ENCODE results near the gene TNFRSF4. TPM values are rescaled to one million over a fixed set of nuclear protein-coding genes. Genes with fewer than 3 reads are reported as not detected.
"Not testable (repeated sequence)": the region's sequence is repeated elsewhere in the genome, so short reads cannot be mapped to it uniquely, and the experiment has no call there.

Gene TNFRSF4
- total and polyA plus RNA-seq, 10 donors = 6.6 to 23.4 (median 13.6) TPM

DNA sequence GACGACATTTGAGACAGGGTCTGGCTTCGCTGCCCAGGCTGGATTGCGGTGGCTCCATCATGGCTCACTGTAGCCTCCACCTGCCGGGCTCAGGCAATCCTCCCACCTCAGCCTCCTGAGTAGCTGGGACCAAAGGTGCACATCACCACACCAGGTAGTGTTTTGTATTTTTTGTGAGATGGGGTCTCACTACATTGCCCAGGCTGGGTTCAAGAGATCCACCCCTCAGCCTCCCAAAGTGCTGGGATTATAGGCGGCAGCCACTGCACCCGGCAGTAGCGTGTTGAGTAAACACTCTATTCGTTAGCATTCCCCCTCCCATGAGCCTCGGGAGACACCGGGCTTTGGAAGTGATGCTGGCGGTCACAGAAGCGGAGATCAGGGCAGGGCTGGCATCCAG is 39.4 kb upstream of the TNFRSF4 start:
- intact Hi-C loops (cut with DNase I; ENCODE audit: low total_unique reads) = no loop called here
- H3K36me3 ChIP-seq = peaks cover 0 to 70% (median 50%) of the 10 kb centered on the region in 6 donors
- no peak for DNase-seq

DNA sequence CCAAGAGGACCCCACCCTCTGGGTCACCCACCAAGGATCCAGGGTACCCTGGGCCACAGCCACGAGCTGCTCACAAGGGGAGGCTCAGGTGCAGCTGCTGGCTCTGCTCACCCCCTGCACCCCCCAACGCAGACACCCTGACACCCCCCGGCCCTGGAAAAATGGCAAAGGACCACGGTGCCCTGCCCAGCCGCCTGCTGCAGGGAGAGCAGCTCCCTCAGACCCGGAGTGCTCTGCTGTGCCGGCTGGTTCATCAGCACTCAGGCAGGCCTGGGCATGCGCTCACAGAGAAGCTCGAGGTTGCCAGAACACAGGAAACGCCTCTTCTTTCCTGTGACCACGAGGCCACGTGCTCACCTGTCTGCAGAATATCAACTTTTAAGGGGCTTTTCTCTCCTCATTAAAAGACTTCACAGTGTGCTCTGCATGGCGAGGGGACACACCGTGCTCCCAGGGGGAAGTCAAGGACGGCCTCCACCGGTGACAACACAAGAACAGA is 36.9 kb upstream of the TNFRSF4 start:
- peak; percentile 91 for DNase-seq
- Histone ChIP-seq H3K27ac (peak overlapping the region in 7 of 8 donors; percentile 7 to 76 (median 46)), H3K4me3 (no peak overlapping the region), H3K27me3 (replicated peaks in 1 of 7) (peaks cover 0 to 24% (median 20%) of the 10 kb centered on the region in 7 donors), H3K4me1 (peaks cover 3 to 44% (median 22%) of the 10 kb centered on the region in 6 donors), H3K9me3 (no peaks in the 10 kb centered on the region), H3K36me3 (peaks cover 0 to 45% (median 37%) of the 10 kb centered on the region in 6 donors)
- TF ChIP-seq, protein P1, sequence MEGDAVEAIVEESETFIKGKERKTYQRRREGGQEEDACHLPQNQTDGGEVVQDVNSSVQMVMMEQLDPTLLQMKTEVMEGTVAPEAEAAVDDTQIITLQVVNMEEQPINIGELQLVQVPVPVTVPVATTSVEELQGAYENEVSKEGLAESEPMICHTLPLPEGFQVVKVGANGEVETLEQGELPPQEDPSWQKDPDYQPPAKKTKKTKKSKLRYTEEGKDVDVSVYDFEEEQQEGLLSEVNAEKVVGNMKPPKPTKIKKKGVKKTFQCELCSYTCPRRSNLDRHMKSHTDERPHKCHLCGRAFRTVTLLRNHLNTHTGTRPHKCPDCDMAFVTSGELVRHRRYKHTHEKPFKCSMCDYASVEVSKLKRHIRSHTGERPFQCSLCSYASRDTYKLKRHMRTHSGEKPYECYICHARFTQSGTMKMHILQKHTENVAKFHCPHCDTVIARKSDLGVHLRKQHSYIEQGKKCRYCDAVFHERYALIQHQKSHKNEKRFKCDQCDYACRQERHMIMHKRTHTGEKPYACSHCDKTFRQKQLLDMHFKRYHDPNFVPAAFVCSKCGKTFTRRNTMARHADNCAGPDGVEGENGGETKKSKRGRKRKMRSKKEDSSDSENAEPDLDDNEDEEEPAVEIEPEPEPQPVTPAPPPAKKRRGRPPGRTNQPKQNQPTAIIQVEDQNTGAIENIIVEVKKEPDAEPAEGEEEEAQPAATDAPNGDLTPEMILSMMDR (IDR thresholded peaks at IDR 0.05 in 8 of 11, conservative IDR thresholded peaks at IDR 0.05 in 3 of 11) = no peak
- TF ChIP-seq POLR2AphosphoS5 (IDR thresholded peaks at IDR 0.05) (peak; percentile 8 to 65 (median 54)), POLR2A (IDR thresholded peaks at IDR 0.05) (no peak)
- WGBS, 5 donors = 52 to 63% (median 58%) methylated on average over 11 to 16 of the region's 16 CpGs
- intact Hi-C loops (cut with DNase I; ENCODE audit: low total_unique reads) = no loop called here

More for the DNA sequence above, 39.4 kb upstream of the TNFRSF4 start:
- Histone ChIP-seq H3K27ac (no peak overlapping the region), H3K4me1 (peaks cover 3 to 26% (median 14%) of the 10 kb centered on the region in 6 donors), H3K27me3 (replicated peaks in 1 of 7) (no peaks in the 10 kb centered on the region), H3K4me3 (no peak overlapping the region), H3K9me3 (no peaks in the 10 kb centered on the region)
- 93 to 99% (median 97%) methylated on average over 9 to 12 of the region's 12 CpGs for WGBS, 5 donors
- TF ChIP-seq POLR2A (IDR thresholded peaks at IDR 0.05) = no peak
- TF ChIP-seq, protein P1 (IDR thresholded peaks at IDR 0.05 in 8 of 11, conservative IDR thresholded peaks at IDR 0.05 in 3 of 11) = no peak
- TF ChIP-seq POLR2AphosphoS5 (IDR thresholded peaks at IDR 0.05) = no peak

DNA sequence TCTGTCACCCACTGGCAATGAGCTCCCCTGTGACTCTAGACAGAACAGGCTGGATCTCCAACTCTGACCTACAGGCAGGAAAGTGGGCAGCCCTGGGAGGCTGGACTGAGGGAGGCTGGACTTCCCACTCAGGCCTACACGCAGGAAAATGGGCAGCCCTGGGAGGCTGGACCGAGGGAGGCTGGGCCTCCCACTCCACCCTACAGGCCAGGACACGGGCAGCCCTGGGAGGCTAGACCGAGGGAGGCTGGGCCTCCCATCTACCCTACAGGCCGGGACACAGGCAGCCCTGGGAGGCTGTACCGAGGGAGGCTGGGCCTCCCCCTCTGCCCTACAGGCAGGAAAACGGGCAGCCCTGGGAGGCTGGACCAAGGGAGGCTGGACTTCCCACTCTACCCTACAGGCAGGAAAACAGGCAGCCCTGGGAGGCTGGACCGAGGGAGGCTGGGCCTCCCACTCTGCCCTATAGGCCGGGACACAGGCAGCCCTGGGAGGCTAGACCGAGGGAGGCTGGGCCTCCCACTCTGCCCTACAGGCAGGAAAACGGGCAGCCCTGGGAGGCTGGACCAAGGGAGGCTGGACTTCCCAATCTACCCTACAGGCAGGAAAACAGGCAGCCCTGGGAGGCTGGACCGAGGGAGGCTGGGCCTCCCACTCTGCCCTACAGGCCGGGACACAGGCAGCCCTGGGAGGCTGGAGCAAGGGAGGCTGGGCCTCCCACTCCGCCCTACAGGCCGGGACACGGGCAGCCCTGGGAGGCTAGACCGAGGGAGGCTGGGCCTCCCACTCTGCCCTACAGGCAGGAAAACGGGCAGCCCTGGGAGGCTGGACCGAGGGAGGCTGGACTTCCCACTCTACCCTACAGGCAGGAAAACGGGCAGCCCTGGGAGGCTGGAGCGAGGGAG is 34.3 kb upstream of the TNFRSF4 start:
- DNase-seq = not testable (repeated sequence)

DNA sequence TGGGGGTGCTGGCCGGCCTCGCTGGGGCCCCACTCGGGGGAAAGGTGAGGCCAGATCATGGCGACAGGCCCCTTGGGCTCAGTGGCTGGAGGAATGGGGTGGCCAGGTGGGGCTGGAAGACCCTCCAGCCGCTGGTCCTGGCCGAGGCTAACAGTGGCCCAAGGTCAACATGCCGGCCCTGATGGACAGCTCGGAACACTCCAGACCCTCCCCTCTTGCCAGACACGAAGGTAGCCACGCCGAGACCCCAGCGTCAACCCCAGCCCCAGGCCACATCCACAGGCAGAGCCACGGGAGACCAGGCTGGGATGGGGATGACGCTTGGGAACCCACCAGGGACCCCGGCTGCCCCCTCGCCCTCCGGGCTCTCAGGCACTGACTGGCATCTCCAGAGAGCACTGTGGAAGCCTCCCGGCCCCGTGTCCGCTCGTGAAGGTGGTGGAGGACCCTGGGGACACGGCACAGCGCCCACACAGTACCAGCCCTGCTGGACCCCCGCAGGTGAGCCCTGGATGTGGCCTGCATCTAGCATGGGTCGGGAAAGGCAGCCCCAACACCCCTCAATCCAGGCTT is 33.5 kb upstream of the TNFRSF4 start:
- Histone ChIP-seq H3K4me1 (peaks cover 3 to 50% (median 24%) of the 10 kb centered on the region in 6 donors), H3K27me3 (replicated peaks in 1 of 7) (peaks cover 0 to 52% (median 29%) of the 10 kb centered on the region in 7 donors), H3K4me3 (no peak overlapping the region), H3K9me3 (no peaks in the 10 kb centered on the region), H3K27ac (no peak overlapping the region), H3K36me3 (peaks cover 0 to 11% (median 4%) of the 10 kb centered on the region in 6 donors)
- intact Hi-C loops (cut with DNase I; ENCODE audit: low total_unique reads) = no loop called here
- peak in 1 of 3 donors; percentile 28 for TF ChIP-seq POLR2AphosphoS5 (IDR thresholded peaks at IDR 0.05)
- TF ChIP-seq POLR2A (IDR thresholded peaks at IDR 0.05) = no peak
- TF ChIP-seq, protein P1 (IDR thresholded peaks at IDR 0.05 in 8 of 11, conservative IDR thresholded peaks at IDR 0.05 in 3 of 11) = no peak
- 68 to 79% (median 71%) methylated on average over 8 to 25 of the region's 25 CpGs for WGBS, 5 donors
- no peak for DNase-seq

More for the DNA sequence above, 34.3 kb upstream of the TNFRSF4 start:
- H3K9me3 ChIP-seq; H3K4me3 ChIP-seq; intact Hi-C loops (cut with DNase I; ENCODE audit: low total_unique reads); H3K27ac ChIP-seq: not testable (repeated sequence)
- Histone ChIP-seq H3K4me1 (peaks cover 3 to 50% (median 24%) of the 10 kb centered on the region in 6 donors), H3K36me3 (peaks cover 0 to 19% (median 12%) of the 10 kb centered on the region in 6 donors), H3K27me3 (replicated peaks in 1 of 7) (peaks cover 0 to 43% (median 29%) of the 10 kb centered on the region in 7 donors)
- 87 to 100% (median 93%) methylated on average over 6 to 21 of the region's 21 CpGs for WGBS, 5 donors

All from spleen (tissue), 11 donors.